ENCODE data around the gene AWAT2.

DNA sequence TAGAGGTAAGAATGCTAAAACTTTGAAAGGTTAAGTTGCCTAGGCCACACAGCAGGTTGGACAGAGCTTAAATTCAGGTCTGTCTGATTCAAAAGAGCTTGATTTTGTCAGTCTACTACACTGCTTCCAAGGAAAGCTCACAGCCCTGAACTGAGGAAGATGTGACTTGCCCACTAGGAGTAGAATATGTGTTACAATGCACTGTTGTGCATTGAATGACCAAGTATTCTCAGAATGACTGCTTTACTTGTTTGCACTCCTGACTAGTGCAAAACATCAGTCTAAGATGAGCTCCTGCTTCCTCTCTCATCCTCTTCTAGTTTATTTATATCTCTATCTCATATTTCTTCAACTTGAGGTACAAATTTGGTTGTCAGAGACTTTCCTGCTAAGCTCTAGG is 56.2 kb downstream of the AWAT2 start:
- TF ChIP-seq, protein P1, sequence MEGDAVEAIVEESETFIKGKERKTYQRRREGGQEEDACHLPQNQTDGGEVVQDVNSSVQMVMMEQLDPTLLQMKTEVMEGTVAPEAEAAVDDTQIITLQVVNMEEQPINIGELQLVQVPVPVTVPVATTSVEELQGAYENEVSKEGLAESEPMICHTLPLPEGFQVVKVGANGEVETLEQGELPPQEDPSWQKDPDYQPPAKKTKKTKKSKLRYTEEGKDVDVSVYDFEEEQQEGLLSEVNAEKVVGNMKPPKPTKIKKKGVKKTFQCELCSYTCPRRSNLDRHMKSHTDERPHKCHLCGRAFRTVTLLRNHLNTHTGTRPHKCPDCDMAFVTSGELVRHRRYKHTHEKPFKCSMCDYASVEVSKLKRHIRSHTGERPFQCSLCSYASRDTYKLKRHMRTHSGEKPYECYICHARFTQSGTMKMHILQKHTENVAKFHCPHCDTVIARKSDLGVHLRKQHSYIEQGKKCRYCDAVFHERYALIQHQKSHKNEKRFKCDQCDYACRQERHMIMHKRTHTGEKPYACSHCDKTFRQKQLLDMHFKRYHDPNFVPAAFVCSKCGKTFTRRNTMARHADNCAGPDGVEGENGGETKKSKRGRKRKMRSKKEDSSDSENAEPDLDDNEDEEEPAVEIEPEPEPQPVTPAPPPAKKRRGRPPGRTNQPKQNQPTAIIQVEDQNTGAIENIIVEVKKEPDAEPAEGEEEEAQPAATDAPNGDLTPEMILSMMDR (IDR thresholded peaks at IDR 0.05; ENCODE audit: insufficient read depth, low read length, poor library complexity, severe bottlenecking) = no peak
- no peak for TF ChIP-seq EZH2phosphoT487 (conservative IDR thresholded peaks at IDR 0.05; ENCODE audit: low read length)
